GOT3 (cell line): Measurements from ENCODE around the gene VOPP1.
"Not testable (repeated sequence)": the region's sequence is repeated elsewhere in the genome, so short reads cannot be mapped to it uniquely, and the experiment has no call there.

Source experiments
- DNase-seq: peaks from one replicate; lab custom pipeline; 2025; ENCODE audit warnings: mixed read lengths; lab: John Stamatoyannopoulos, UW

VOPP1 gene

GRCh38 chr7:55488216-55488615 lies 84.1 kb downstream of the VOPP1 start:
- no peak for DNase-seq

GRCh38 chr7:55486991-55487390 lies 85.3 kb downstream of the VOPP1 start:
- DNase-seq: no peak

GRCh38 chr7:55486192-55486590 lies 86.1 kb downstream of the VOPP1 start:
- DNase-seq: no peak

- DNase-seq: no peak
Measured at GRCh38 chr7:55485501-55486191, 86.7 kb downstream of the VOPP1 start.

- DNase-seq: no peak
Measured at GRCh38 chr7:55484834-55485233, 87.5 kb downstream of the VOPP1 start.

- DNase-seq: no peak
Measured at GRCh38 chr7:55484241-55484640, 88.1 kb downstream of the VOPP1 start.

- DNase-seq: no peak
Measured at GRCh38 chr7:55483046-55483445, 89.3 kb downstream of the VOPP1 start.

- no peak for DNase-seq
Measured at GRCh38 chr7:55481155-55481554, 91.1 kb downstream of the VOPP1 start.

GRCh38 chr7:55478700-55479099 lies 93.6 kb downstream of the VOPP1 start:
- DNase-seq: no peak

GRCh38 chr7:55477781-55478374 lies 94.4 kb downstream of the VOPP1 start:
- DNase-seq: no peak

GRCh38 chr7:55476852-55477780 lies 95.2 kb downstream of the VOPP1 start:
- no peak for DNase-seq

- no peak for DNase-seq
Measured at GRCh38 chr7:55475855-55476803, 96.2 kb downstream of the VOPP1 start.

- no peak for DNase-seq
Measured at GRCh38 chr7:55474944-55475854, 97.1 kb downstream of the VOPP1 start.

GRCh38 chr7:55473932-55474331 lies 98.4 kb downstream of the VOPP1 start:
- DNase-seq: no peak

GRCh38 chr7:55472928-55473725 lies 99.2 kb downstream of the VOPP1 start:
- DNase-seq: no peak

- DNase-seq: not testable (repeated sequence)
Measured at GRCh38 chr7:55472406-55472805, 99.9 kb downstream of the VOPP1 start.

- DNase-seq: not testable (repeated sequence)
Measured at GRCh38 chr7:55471594-55471993, 100.7 kb downstream of the VOPP1 start.

- DNase-seq: no peak
Measured at GRCh38 chr7:55470261-55470660, 102.0 kb downstream of the VOPP1 start.

- DNase-seq: no peak
Measured at GRCh38 chr7:55469721-55470120, 102.6 kb downstream of the VOPP1 start.

- DNase-seq: no peak
Measured at GRCh38 chr7:55469271-55469681, 103.0 kb downstream of the VOPP1 start.
